SK-N-SH (cell line): ENCODE measurements around the gene KLHL40. TPM values are rescaled to one million over a fixed set of nuclear protein-coding genes. Genes with fewer than 3 reads are reported as not detected.

ENCODE experiments used
- CTCF ChIA-PET: fragments of 300-600, 350-600 bp; formaldehyde crosslinking; extraction: SDS; loops from one replicate; lab custom pipeline; 2021; lab: Yijun Ruan, JAX
- POLR2A ChIA-PET: fragments of 350-600 bp; sonication (Branson Sonifier 250); formaldehyde crosslinking; extraction: SDS; loops from one replicate; lab custom pipeline; 2020; ENCODE audit warnings: antibody characterized with exemption, inconsistent platforms; lab: Yijun Ruan, JAX
- DNase-seq: peaks from one replicate; pipeline ENCODE4 v3.0.0; 2012
- H2AFZ ChIP-seq: fragments of 200-600 bp; sonication (generic); 2 replicates; pipeline ENCODE4 v1.8.1; 2016; ENCODE audit warnings: antibody characterized with exemption, mild to moderate bottlenecking, low read depth
- H3F3A ChIP-seq: fragments of 200-600 bp; sonication (generic); replicated peaks from 2 replicates; pipeline ENCODE3; 2016; ENCODE audit warnings: antibody characterized with exemption, mild to moderate bottlenecking; ENCODE audit not compliant: insufficient read depth
- H3K27ac ChIP-seq, 2 experiments: fragments of 200-500 bp in 1 of 2; fragments of 200-600 bp in 1 of 2; sonication (Bioruptor generic) in 1 of 2; sonication (generic), shearing (Covaris generic) in 1 of 2; 2 replicates each; pipeline versions ENCODE4 v1.5.1 to v1.6.1; 2014 to 2016; ENCODE audit warnings: low read depth in 2 of 2, inconsistent platforms in 1 of 2, low read length in 1 of 2, mild to moderate bottlenecking in 1 of 2, mixed read lengths in 1 of 2
- H3K27me3 ChIP-seq: fragments of 200-600 bp; sonication (generic), shearing (Covaris generic); 2 replicates; pipeline ENCODE4 v1.6.1; 2016; ENCODE audit warnings: mixed run types; ENCODE audit not compliant: insufficient read depth
- H3K36me3 ChIP-seq, 2 experiments: fragments of 200-500 bp in 1 of 2; fragments of 200-600 bp in 1 of 2; sonication (Bioruptor generic) in 1 of 2; sonication (generic) in 1 of 2; replicated peaks in 1 of 2; 2 replicates each; pipeline versions ENCODE3 to v1.5.1; 2014 to 2016; ENCODE audit warnings: low read length in 1 of 2, mild to moderate bottlenecking in 1 of 2; ENCODE audit not compliant: insufficient read depth in 2 of 2, control insufficient read depth in 1 of 2
- H3K4me1 ChIP-seq, 2 experiments: fragments of 200-500 bp in 1 of 2; fragments of 200-600 bp in 1 of 2; sonication (Bioruptor generic) in 1 of 2; sonication (generic), shearing (Covaris generic) in 1 of 2; 2 replicates each; pipeline versions ENCODE4 v1.5.1 to v1.6.1; 2014 to 2016; ENCODE audit warnings: low read depth in 1 of 2, low read length in 1 of 2, mixed run types in 1 of 2; ENCODE audit not compliant: insufficient read depth in 2 of 2, control insufficient read depth in 1 of 2
- H3K4me2 ChIP-seq: fragments of 200-600 bp; sonication (generic), shearing (Covaris generic); 2 replicates; pipeline ENCODE4 v1.6.1; 2017; ENCODE audit warnings: mixed run types
- H3K4me3 ChIP-seq, 2 experiments: fragments of 200-500 bp in 1 of 2; fragments of 200-600 bp in 1 of 2; sonication (Bioruptor generic) in 1 of 2; sonication (generic), shearing (Covaris generic) in 1 of 2; 2 replicates each; pipeline versions ENCODE4 v1.5.1 to v1.8.1; 2014 to 2016; ENCODE audit warnings: low read depth in 2 of 2, inconsistent platforms in 1 of 2, low read length in 1 of 2, mild to moderate bottlenecking in 1 of 2, mixed read lengths in 1 of 2, moderate library complexity in 1 of 2
- H3K79me2 ChIP-seq: fragments of 200-600 bp; sonication (generic); 2 replicates; pipeline ENCODE4 v1.8.1; 2017; ENCODE audit warnings: mild to moderate bottlenecking; ENCODE audit not compliant: insufficient read depth
- H3K9ac ChIP-seq: fragments of 200-600 bp; sonication (generic); 2 replicates; pipeline ENCODE4 v1.6.1; 2017; ENCODE audit warnings: mixed run types
- H3K9me2 ChIP-seq: fragments of 200-600 bp; sonication (generic); 2 replicates; pipeline ENCODE4 v1.6.1; 2017; ENCODE audit warnings: mixed run types
- H3K9me3 ChIP-seq: fragments of 200-600 bp; sonication (generic); 2 replicates; pipeline ENCODE4 v1.6.1; 2017; ENCODE audit warnings: mixed run types, mild to moderate bottlenecking, moderate library complexity
- H4K20me1 ChIP-seq: fragments of 200-600 bp; sonication (generic); 2 replicates; pipeline ENCODE4 v1.6.1; 2017; ENCODE audit warnings: mild to moderate bottlenecking, mixed run types; ENCODE audit not compliant: insufficient read depth
- CHD2 ChIP-seq: fragments of 150-350 bp; IDR thresholded peaks from 2 replicates; pipeline ENCODE4 v1.6.1; 2018; ENCODE audit warnings: low read length; ENCODE audit not compliant: partially characterized antibody
- ELF1 ChIP-seq: IDR thresholded peaks from 2 replicates; pipeline ENCODE4 v1.4.0; 2012
- EP300 ChIP-seq, 2 experiments: IDR thresholded peaks; 2 replicates each; pipeline versions ENCODE4 v1.4.0 to v1.6.1; 2012; ENCODE audit warnings: borderline replicate concordance in 1 of 2, low read depth in 1 of 2, low read length in 1 of 2
- EZH2phosphoT487 ChIP-seq: fragments of 200-600 bp; sonication (generic); IDR thresholded peaks from 2 replicates; pipeline ENCODE4 v1.6.1; 2017; ENCODE audit warnings: low read depth, mixed run types, mild to moderate bottlenecking, antibody characterized with exemption, moderate library complexity, borderline replicate concordance
- FOSL2 ChIP-seq: IDR thresholded peaks from 2 replicates; pipeline ENCODE4 v1.4.0; 2012; ENCODE audit warnings: low read depth, mild to moderate bottlenecking, moderate library complexity, borderline replicate concordance
- FOXM1 ChIP-seq: IDR thresholded peaks from 2 replicates; pipeline ENCODE4 v1.4.0; 2012; ENCODE audit warnings: low read depth, mild to moderate bottlenecking
- GABPA ChIP-seq: IDR thresholded peaks from 2 replicates; pipeline ENCODE4 v1.4.0; 2012; ENCODE audit warnings: low read depth, mild to moderate bottlenecking
- GATA2 ChIP-seq: sonication (generic); formaldehyde crosslinking; IDR thresholded peaks from 2 replicates; pipeline ENCODE4 v1.5.0; 2020; ENCODE audit warnings: mild to moderate bottlenecking, missing genetic modification reagents
- JUND ChIP-seq: IDR thresholded peaks from 2 replicates; pipeline ENCODE4 v1.4.0; 2012
- MEF2A ChIP-seq: IDR thresholded peaks from 2 replicates; pipeline ENCODE4 v1.4.0; 2012; ENCODE audit warnings: low read depth, borderline replicate concordance
- MXI1 ChIP-seq: IDR thresholded peaks from 2 replicates; pipeline ENCODE4 v1.6.1; 2012; ENCODE audit warnings: mild to moderate bottlenecking, low read depth, low read length, improper control_type of control experiment
- NFIC ChIP-seq: IDR thresholded peaks from 2 replicates; pipeline ENCODE4 v1.4.0; 2012; ENCODE audit warnings: borderline replicate concordance
- POLR2AphosphoS5 ChIP-seq: IDR thresholded peaks from 2 replicates; pipeline ENCODE4 v1.6.1; 2012; ENCODE audit warnings: low read depth, low read length
- RAD21 ChIP-seq: IDR thresholded peaks from 2 replicates; pipeline ENCODE4 v1.6.1; 2012; ENCODE audit warnings: mild to moderate bottlenecking, low read length
- RCOR1 ChIP-seq: fragments of 150-350 bp; IDR thresholded peaks from 2 replicates; pipeline ENCODE4 v1.6.1; 2017; ENCODE audit warnings: antibody characterized with exemption, low read length
- REST ChIP-seq: IDR thresholded peaks from 2 replicates; pipeline ENCODE4 v1.6.1; 2012; ENCODE audit warnings: mild to moderate bottlenecking, low read depth, low read length, moderate library complexity
- RXRA ChIP-seq: IDR thresholded peaks from 2 replicates; pipeline ENCODE4 v1.4.0; 2012; ENCODE audit warnings: low read depth, mild to moderate bottlenecking, borderline replicate concordance
- SIN3A ChIP-seq: IDR thresholded peaks from 2 replicates; pipeline ENCODE4 v1.6.1; 2012; ENCODE audit warnings: low read depth, mild to moderate bottlenecking, low read length, moderate library complexity, borderline replicate concordance
- TAF1 ChIP-seq: IDR thresholded peaks from 2 replicates; pipeline ENCODE4 v1.6.1; 2012; ENCODE audit warnings: low read depth, mild to moderate bottlenecking, low read length, moderate library complexity, borderline replicate concordance
- TEAD4 ChIP-seq: IDR thresholded peaks from 2 replicates; pipeline ENCODE4 v1.4.0; 2012; ENCODE audit warnings: mild to moderate bottlenecking, borderline replicate concordance; ENCODE audit not compliant: insufficient read depth
- USF1 ChIP-seq: IDR thresholded peaks from 2 replicates; pipeline ENCODE4 v1.4.0; 2012; ENCODE audit warnings: low read depth, borderline replicate concordance
- YY1 ChIP-seq: IDR thresholded peaks from 2 replicates; pipeline ENCODE4 v1.4.0; 2012; ENCODE audit warnings: low read depth, mild to moderate bottlenecking
- ZBTB33 ChIP-seq: IDR thresholded peaks from 2 replicates; pipeline ENCODE4 v1.4.0; 2012; ENCODE audit warnings: low read depth, borderline replicate concordance
- WGBS: methylation state at CpG from one replicate; pipeline ENCODE4 v1.1.6; 2017; ENCODE audit warnings: low lambda C conversion rate; 5-methylcytosine and 5-hydroxymethylcytosine counted together
- polyA plus RNA-seq, 3 experiments: library from polyadenylated mRNA; depleted of rRNA; stranded (reverse); fragments of >200 nt; gene quantifications; 2 replicates each; pipeline ENCODE4 v1.2.3, GENCODE V29; 2012

The KLHL40 gene
- polyA plus RNA-seq, 1 of the 3 experiments (the other 2 are of a cell fraction) = not detected

- ChIA-PET POLR2A (no interaction called here), CTCF (interaction anchor here (1.2 kb wide), 1 partner anchor 32 kb away, joined by 6 read pairs; no protein-coding TSS in a partner anchor)
- Histone ChIP-seq H3K4me2 (no peak overlapping the region), H4K20me1 (no peaks in the 10 kb centered on the region), H3K9ac (no peak overlapping the region), H3K79me2 (no peaks in the 10 kb centered on the region), H3K4me1 (no peaks in the 10 kb centered on the region; a peak in 1 of 4 replicates), H3K9me3 (no peaks in the 10 kb centered on the region), H3K27me3 (0 out of 2 replicates have a peak, but pooled peaks cover 4% of the 10 kb centered on the region), H3F3A (no peaks in the 10 kb centered on the region), H2AFZ (no peak overlapping the region), H3K9me2 (no peaks in the 10 kb centered on the region), H3K27ac (no peak overlapping the region), H3K36me3 (no peaks in the 10 kb centered on the region), H3K4me3 (no peak overlapping the region)
- no peak for TF ChIP-seq ELF1
- TF ChIP-seq FOXM1 = no peak
- TF ChIP-seq YY1 = no peak
- TF ChIP-seq MEF2A = no peak
- no peak for TF ChIP-seq EZH2phosphoT487
- TF ChIP-seq TEAD4 = no peak
- TF ChIP-seq MXI1 = no peak
- no peak for TF ChIP-seq GATA2 (CRISPR knock-in tag)
- TF ChIP-seq ZBTB33 = no peak
- no peak for TF ChIP-seq USF1
- TF ChIP-seq JUND = no peak
- TF ChIP-seq POLR2AphosphoS5 = no peak
- no peak for TF ChIP-seq NFIC
- TF ChIP-seq RAD21 = no peak
- TF ChIP-seq CHD2 = no peak
- 54% methylated on average over 4 of the region's 4 CpGs for WGBS
- no peak for DNase-seq
These were observed 27.0 kb downstream of the KLHL40 start for GRCh38 chr3:42712344-42712648.

GRCh38 chr3:42712688-42713372 is 27.5 kb downstream of the KLHL40 start:
- H3K4me1 ChIP-seq = no peaks in the 10 kb centered on the region; a peak in 1 of 4 replicates
- WGBS = 58% methylated on average over 3 of the region's 5 CpGs
- H3K4me2 ChIP-seq = no peak overlapping the region
- no peaks in the 10 kb centered on the region for H3K79me2 ChIP-seq
- ChIA-PET POLR2A (no interaction called here), CTCF (interaction anchor here (1.2 kb wide), 1 partner anchor 166 kb away, joined by 4 read pairs; no protein-coding TSS in a partner anchor)
- no peaks in the 10 kb centered on the region for H3K9me3 ChIP-seq
- no peak overlapping the region for H3K27ac ChIP-seq
- no peak overlapping the region for H3K4me3 ChIP-seq
- no peak overlapping the region for H3K9ac ChIP-seq
- no peaks in the 10 kb centered on the region for H3F3A ChIP-seq
- no peaks in the 10 kb centered on the region for H4K20me1 ChIP-seq
- no peaks in the 10 kb centered on the region for H3K36me3 ChIP-seq
- H3K27me3 ChIP-seq = 0 out of 2 replicates have a peak, but pooled peaks cover 1% of the 10 kb centered on the region
- no peak overlapping the region for H2AFZ ChIP-seq
- no peaks in the 10 kb centered on the region for H3K9me2 ChIP-seq
- peak; percentile 5 for DNase-seq
- TF ChIP-seq POLR2AphosphoS5 = no peak
- no peak for TF ChIP-seq GABPA
- TF ChIP-seq SIN3A = no peak
- TF ChIP-seq TAF1 = no peak
- TF ChIP-seq RCOR1 = no peak
- TF ChIP-seq GATA2 (CRISPR knock-in tag) = no peak
- TF ChIP-seq REST = no peak
- TF ChIP-seq EP300 (IDR thresholded peaks at IDR 0.05; ENCODE audit: borderline replicate concordance in 1 of 2, low read depth in 1 of 2, low read length in 1 of 2) = no peak
- no peak for TF ChIP-seq RXRA
- no peak for TF ChIP-seq FOXM1
- TF ChIP-seq MXI1 = no peak
- TF ChIP-seq FOSL2 = no peak
- TF ChIP-seq JUND = no peak
- no peak for TF ChIP-seq CHD2
